OCI-LY1 (cell line): ENCODE data around the gene LAMTOR3.

ENCODE experiments used
- H2AFZ ChIP-seq: fragments of 200-600 bp; sonication (generic), shearing (Covaris generic); 2 replicates; pipeline ENCODE4 v1.6.0; 2014; ENCODE audit warnings: antibody characterized with exemption, mild to moderate bottlenecking, low read length
- H3F3A ChIP-seq: fragments of 200-600 bp; sonication (generic), shearing (Covaris generic); 2 replicates; pipeline ENCODE4 v1.6.0; 2014; ENCODE audit warnings: mild to moderate bottlenecking, antibody characterized with exemption, low read length, moderate library complexity; ENCODE audit not compliant: insufficient read depth
- H3K27ac ChIP-seq: fragments of 200-600 bp; sonication (generic); 2 replicates; pipeline ENCODE4 v1.5.1; 2014; ENCODE audit warnings: low read length, mixed run types, mild to moderate bottlenecking, low read depth; ENCODE audit not compliant: poor library complexity, severe bottlenecking
- H3K27me3 ChIP-seq: fragments of 200-600 bp; sonication (generic); 2 replicates; pipeline ENCODE4 v1.6.0; 2014; ENCODE audit warnings: antibody characterized with exemption, mild to moderate bottlenecking, low read length, moderate library complexity; ENCODE audit not compliant: insufficient read depth
- H3K36me3 ChIP-seq: fragments of 200-600 bp; sonication (generic); 2 replicates; pipeline ENCODE4 v1.6.1; 2014; ENCODE audit warnings: mild to moderate bottlenecking, antibody characterized with exemption, low read length, moderate library complexity, mixed read lengths; ENCODE audit not compliant: insufficient read depth
- H3K4me1 ChIP-seq: fragments of 200-600 bp; sonication (generic); 2 replicates; pipeline ENCODE4 v1.5.1; 2014; ENCODE audit warnings: mild to moderate bottlenecking, low read length, moderate library complexity; ENCODE audit not compliant: insufficient read depth, severe bottlenecking
- H3K4me2 ChIP-seq: fragments of 200-600 bp; sonication (generic), shearing (Covaris generic); 2 replicates; pipeline ENCODE4 v1.6.1; 2014; ENCODE audit warnings: low read length
- H3K4me3 ChIP-seq: fragments of 200-600 bp; sonication (generic); 2 replicates; pipeline ENCODE4 v1.5.1; 2014; ENCODE audit warnings: low read length, low read depth, mild to moderate bottlenecking, mixed read lengths; ENCODE audit not compliant: poor library complexity, severe bottlenecking
- H3K79me2 ChIP-seq: fragments of 200-600 bp; shearing (Covaris generic); 2 replicates; pipeline ENCODE4 v1.6.1; 2016; ENCODE audit warnings: mixed run types, low read length, mixed read lengths; ENCODE audit not compliant: insufficient read depth
- H3K9ac ChIP-seq: fragments of 200-600 bp; sonication (generic), shearing (Covaris generic); 2 replicates; pipeline ENCODE4 v1.6.1; 2014; ENCODE audit warnings: mild to moderate bottlenecking, low read length, mixed read lengths
- H3K9me2 ChIP-seq: fragments of 200-600 bp; sonication (generic), shearing (Covaris generic); 2 replicates; pipeline ENCODE4 v1.6.1; 2014; ENCODE audit warnings: low read depth, mild to moderate bottlenecking, low read length, mixed read lengths
- H3K9me3 ChIP-seq: fragments of 200-600 bp; shearing (Covaris generic); 2 replicates; pipeline ENCODE4 v1.6.1; 2014; ENCODE audit warnings: low read length, mixed read lengths
- H4K20me1 ChIP-seq: fragments of 200-600 bp; sonication (generic), shearing (Covaris generic); 2 replicates; pipeline ENCODE4 v1.6.0; 2016; ENCODE audit warnings: mild to moderate bottlenecking, low read length; ENCODE audit not compliant: insufficient read depth
- EZH2 ChIP-seq: fragments of 200-600 bp; sonication (generic), shearing (Covaris generic); IDR thresholded peaks from 2 replicates; pipeline ENCODE4 v1.8.0; 2017; ENCODE audit warnings: borderline replicate concordance, mixed run types, mild to moderate bottlenecking, antibody characterized with exemption, low read length, moderate library complexity, mixed read lengths
- TF ChIP-seq, protein P1 (sequence below): fragments of 200-600 bp; sonication (generic), shearing (Covaris generic); IDR thresholded peaks from 2 replicates; pipeline ENCODE4 v1.5.1; 2017; ENCODE audit warnings: mild to moderate bottlenecking, antibody characterized with exemption, low read length, moderate library complexity, mixed read lengths

Gene LAMTOR3

DNA sequence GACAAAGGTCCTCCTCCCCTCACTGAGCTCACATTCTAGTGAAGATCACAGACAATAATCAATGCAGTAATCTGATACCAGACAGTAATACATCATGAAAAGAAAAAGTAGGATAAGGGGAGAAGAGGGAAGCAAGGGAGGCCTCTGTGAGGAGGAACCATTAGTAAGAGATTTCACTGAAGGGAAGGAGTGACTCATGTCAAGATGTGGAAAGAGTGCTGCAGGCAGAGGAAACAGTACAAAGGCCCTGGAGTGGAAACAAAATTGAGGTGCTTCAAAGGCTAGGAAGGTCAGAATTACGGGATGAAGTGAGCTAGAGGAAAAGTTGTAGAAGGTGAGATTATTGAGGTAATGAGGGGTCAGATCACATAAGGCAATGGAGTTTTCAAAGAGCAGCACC, 38.1 kb downstream of the LAMTOR3 start:
- H3K4me2 ChIP-seq: no peak overlapping the region
- no peaks in the 10 kb centered on the region for H3K27me3 ChIP-seq
- H2AFZ ChIP-seq: no peak overlapping the region
- no peaks in the 10 kb centered on the region for H3K79me2 ChIP-seq
- H3K36me3 ChIP-seq: peaks cover 45% of the 10 kb centered on the region; the same call in 1 of the 2 replicates
- H3K4me3 ChIP-seq: no peak overlapping the region
- H3F3A ChIP-seq: no peaks in the 10 kb centered on the region
- TF ChIP-seq EZH2: no peak
- TF ChIP-seq, protein P1, sequence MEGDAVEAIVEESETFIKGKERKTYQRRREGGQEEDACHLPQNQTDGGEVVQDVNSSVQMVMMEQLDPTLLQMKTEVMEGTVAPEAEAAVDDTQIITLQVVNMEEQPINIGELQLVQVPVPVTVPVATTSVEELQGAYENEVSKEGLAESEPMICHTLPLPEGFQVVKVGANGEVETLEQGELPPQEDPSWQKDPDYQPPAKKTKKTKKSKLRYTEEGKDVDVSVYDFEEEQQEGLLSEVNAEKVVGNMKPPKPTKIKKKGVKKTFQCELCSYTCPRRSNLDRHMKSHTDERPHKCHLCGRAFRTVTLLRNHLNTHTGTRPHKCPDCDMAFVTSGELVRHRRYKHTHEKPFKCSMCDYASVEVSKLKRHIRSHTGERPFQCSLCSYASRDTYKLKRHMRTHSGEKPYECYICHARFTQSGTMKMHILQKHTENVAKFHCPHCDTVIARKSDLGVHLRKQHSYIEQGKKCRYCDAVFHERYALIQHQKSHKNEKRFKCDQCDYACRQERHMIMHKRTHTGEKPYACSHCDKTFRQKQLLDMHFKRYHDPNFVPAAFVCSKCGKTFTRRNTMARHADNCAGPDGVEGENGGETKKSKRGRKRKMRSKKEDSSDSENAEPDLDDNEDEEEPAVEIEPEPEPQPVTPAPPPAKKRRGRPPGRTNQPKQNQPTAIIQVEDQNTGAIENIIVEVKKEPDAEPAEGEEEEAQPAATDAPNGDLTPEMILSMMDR: no peak
- peak overlapping the region; percentile 17 for H3K27ac ChIP-seq
- H3K9me2 ChIP-seq: no peaks in the 10 kb centered on the region
- H3K9me3 ChIP-seq: no peaks in the 10 kb centered on the region
- peaks cover 24% of the 10 kb centered on the region for H3K4me1 ChIP-seq
- no peaks in the 10 kb centered on the region for H4K20me1 ChIP-seq
- H3K9ac ChIP-seq: no peak overlapping the region

DNA sequence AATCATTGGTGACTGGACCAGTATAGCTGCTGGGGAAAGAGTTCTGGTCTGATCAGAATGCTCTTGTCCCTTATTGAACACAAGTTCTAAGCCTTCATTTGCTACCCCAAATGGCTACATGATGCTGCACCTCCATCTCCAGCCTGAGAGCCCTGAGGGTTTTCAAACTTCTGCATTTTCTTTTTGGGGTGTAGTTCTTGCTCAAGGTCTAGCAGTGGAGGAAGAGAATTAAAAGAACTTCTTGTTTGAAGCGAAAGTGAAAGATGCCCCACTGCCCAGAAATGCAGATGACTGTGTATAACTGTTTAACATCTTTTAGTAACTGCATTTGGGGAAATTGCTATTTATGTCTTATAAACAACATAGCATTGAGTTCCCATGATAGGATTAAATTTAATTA, 38.5 kb downstream of the LAMTOR3 start:
- no peaks in the 10 kb centered on the region for H3K27me3 ChIP-seq
- H3K9me3 ChIP-seq: no peaks in the 10 kb centered on the region
- H3K4me2 ChIP-seq: no peak overlapping the region
- no peaks in the 10 kb centered on the region for H4K20me1 ChIP-seq
- no peak overlapping the region for H2AFZ ChIP-seq
- H3K27ac ChIP-seq: peak overlapping the region; percentile 29
- TF ChIP-seq, protein P1: no peak
- TF ChIP-seq EZH2: no peak
- H3K9ac ChIP-seq: no peak overlapping the region
- H3K4me1 ChIP-seq: peaks cover 29% of the 10 kb centered on the region
- H3F3A ChIP-seq: no peaks in the 10 kb centered on the region
- H3K79me2 ChIP-seq: no peaks in the 10 kb centered on the region
- peaks cover 43% of the 10 kb centered on the region; the same call in 1 of the 2 replicates for H3K36me3 ChIP-seq
- no peaks in the 10 kb centered on the region for H3K9me2 ChIP-seq
- H3K4me3 ChIP-seq: no peak overlapping the region

DNA sequence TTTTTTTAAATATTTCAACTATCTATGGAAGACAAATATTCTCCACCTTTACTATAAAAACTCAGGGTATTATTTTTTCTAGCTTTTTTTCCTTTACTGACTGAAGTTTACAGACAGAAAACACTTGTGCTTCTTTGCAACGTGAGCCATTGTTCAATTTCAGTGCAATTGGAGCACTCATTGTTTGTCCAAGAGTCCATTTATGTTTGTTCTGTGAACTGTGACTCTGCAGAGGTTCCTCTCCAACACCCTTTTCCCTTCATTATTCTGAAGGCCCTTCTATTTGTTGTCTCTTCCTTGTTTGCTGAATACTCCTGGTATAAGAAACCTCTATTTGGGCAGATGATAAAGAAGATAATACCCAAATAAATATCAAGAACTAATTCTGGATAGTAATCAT, 40.2 kb downstream of the LAMTOR3 start:
- H3K27me3 ChIP-seq: no peaks in the 10 kb centered on the region
- H3K9ac ChIP-seq: no peak overlapping the region
- peaks cover 31% of the 10 kb centered on the region; the same call in 1 of the 2 replicates for H3K36me3 ChIP-seq
- TF ChIP-seq, protein P1: no peak
- no peak for TF ChIP-seq EZH2
- no peak overlapping the region for H3K4me2 ChIP-seq
- no peaks in the 10 kb centered on the region for H4K20me1 ChIP-seq
- no peaks in the 10 kb centered on the region for H3F3A ChIP-seq
- H3K79me2 ChIP-seq: no peaks in the 10 kb centered on the region
- no peak overlapping the region for H3K27ac ChIP-seq
- no peaks in the 10 kb centered on the region for H3K9me3 ChIP-seq
- no peaks in the 10 kb centered on the region for H3K9me2 ChIP-seq
- peaks cover 22% of the 10 kb centered on the region for H3K4me1 ChIP-seq
- H3K4me3 ChIP-seq: no peak overlapping the region
- no peak overlapping the region for H2AFZ ChIP-seq
